ENCODE results near the gene SEMA4C. TPM values are rescaled to one million over a fixed set of nuclear protein-coding genes. Genes with fewer than 3 reads are reported as not detected.

Gene SEMA4C
- total RNA-seq, 1 donor from 2014 or later = 58.1 TPM

- Mint-ChIP-seq H3K27me3 (no peaks in the 10 kb centered on the region), H3K36me3 (peaks cover 20% of the 10 kb centered on the region), H3K9me3 (no peaks in the 10 kb centered on the region), H3K4me3 (peak within 1 kb of the TSS; percentile 92), H3K4me1 (ENCODE audit: unreplicated experiment) (peaks cover 46% of the 10 kb centered on the region), H3K27ac (peak within 1 kb of the TSS; percentile 80)
- peak; percentile 79 for TF ChIP-seq CTCF (conservative IDR thresholded peaks at IDR 0.05)
- peak; percentile 99 for DNase-seq (ENCODE audit: extremely low spot score, unreplicated experiment)
Observed at GRCh38 chr2:96816127-96816835, 53.6 kb downstream of the SEMA4C start, which contains the start of gene CNNM3. CNNM3 (plus strand) TSS chr2:96816268; CDS start chr2:96816278, 10 bp downstream.

GRCh38 chr2:96815326-96816126 is 54.4 kb downstream of the SEMA4C start:
- H3K27me3 Mint-ChIP-seq = no peaks in the 10 kb centered on the region
- H3K4me1 Mint-ChIP-seq (ENCODE audit: unreplicated experiment) = peaks cover 39% of the 10 kb centered on the region
- no peak for TF ChIP-seq CTCF (conservative IDR thresholded peaks at IDR 0.05)
- peaks cover 18% of the 10 kb centered on the region for H3K36me3 Mint-ChIP-seq
- no peaks in the 10 kb centered on the region for H3K9me3 Mint-ChIP-seq
- peak overlapping the region; percentile 80 for H3K27ac Mint-ChIP-seq
- peak overlapping the region; percentile 92 for H3K4me3 Mint-ChIP-seq
- DNase-seq (ENCODE audit: extremely low spot score, unreplicated experiment) = no peak

DNA sequence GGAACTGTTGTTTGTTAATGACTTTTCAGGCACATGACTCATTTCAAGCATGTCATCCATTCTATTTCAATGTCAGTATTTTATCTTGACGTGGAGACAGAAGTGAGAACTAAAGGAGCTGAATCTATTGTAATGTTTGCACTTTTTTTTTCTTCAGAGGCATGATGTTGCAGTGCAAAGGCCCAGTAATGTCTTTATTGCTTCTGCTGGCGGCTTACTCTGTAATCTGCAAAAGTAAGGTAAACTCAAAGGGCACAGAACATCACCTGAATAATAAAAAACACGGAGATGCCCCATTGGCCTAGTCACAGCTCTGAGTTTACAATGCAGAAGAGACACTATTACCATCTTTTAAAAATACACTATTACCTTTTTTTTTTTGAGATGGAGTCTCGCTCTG is 56.2 kb downstream of the SEMA4C start:
- DNase-seq (ENCODE audit: extremely low spot score, unreplicated experiment) = no peak
- Mint-ChIP-seq H3K27me3 (no peaks in the 10 kb centered on the region), H3K4me3 (peak overlapping the region; percentile 43), H3K4me1 (ENCODE audit: unreplicated experiment) (peaks cover 20% of the 10 kb centered on the region), H3K27ac (no peak overlapping the region), H3K9me3 (no peaks in the 10 kb centered on the region), H3K36me3 (peaks cover 4% of the 10 kb centered on the region)
- no peak for TF ChIP-seq CTCF (conservative IDR thresholded peaks at IDR 0.05)

- H3K27me3 Mint-ChIP-seq = no peaks in the 10 kb centered on the region
- H3K9me3 Mint-ChIP-seq = no peaks in the 10 kb centered on the region
- no peak for DNase-seq (ENCODE audit: extremely low spot score, unreplicated experiment)
- H3K27ac Mint-ChIP-seq = no peak overlapping the region
- H3K4me3 Mint-ChIP-seq = no peak overlapping the region
- peaks cover 8% of the 10 kb centered on the region for H3K4me1 Mint-ChIP-seq (ENCODE audit: unreplicated experiment)
- TF ChIP-seq CTCF (conservative IDR thresholded peaks at IDR 0.05) = no peak
- H3K36me3 Mint-ChIP-seq = peaks cover 10% of the 10 kb centered on the region
Observed at GRCh38 chr2:96811917-96812316, 58.0 kb downstream of the SEMA4C start.

- Mint-ChIP-seq H3K4me1 (ENCODE audit: unreplicated experiment) (peaks cover 8% of the 10 kb centered on the region), H3K27ac (no peak overlapping the region), H3K4me3 (no peak overlapping the region), H3K9me3 (no peaks in the 10 kb centered on the region), H3K36me3 (peaks cover 14% of the 10 kb centered on the region), H3K27me3 (no peaks in the 10 kb centered on the region)
- no peak for TF ChIP-seq CTCF (conservative IDR thresholded peaks at IDR 0.05)
- no peak for DNase-seq (ENCODE audit: extremely low spot score, unreplicated experiment)
Observed at GRCh38 chr2:96810783-96811192, 59.1 kb downstream of the SEMA4C start.

Measured in type B pancreatic cell (in vitro differentiated cells).